ENCODE data around the gene AZI2.

GRCh38 chr3:28388978-28389377 is 40.4 kb upstream of the AZI2 start:
- TF ChIP-seq CTCF (IDR thresholded peaks at IDR 0.05): no peak
- TF ChIP-seq POLR2A (IDR thresholded peaks at IDR 0.05): no peak

Data from esophagus squamous epithelium (tissue), 4 donors.